Erythroblast (primary cell): ENCODE data around the gene EYA3.

Source experiments
- GATA1 ChIP-seq: IDR thresholded peaks from 2 replicates; pipeline ENCODE4 v1.6.1; 2011; ENCODE audit warnings: low read depth, mild to moderate bottlenecking, control low read depth, low read length, moderate library complexity
- POLR2A ChIP-seq: IDR thresholded peaks from 2 replicates; pipeline ENCODE4 v1.6.1; 2011; ENCODE audit warnings: mild to moderate bottlenecking, low read length

GRCh38 chr1:28114844-28115243, 26.4 kb upstream of the EYA3 start:
- no peak for TF ChIP-seq POLR2A
- no peak for TF ChIP-seq GATA1
